ENCODE results near the gene NEIL3.

DNA sequence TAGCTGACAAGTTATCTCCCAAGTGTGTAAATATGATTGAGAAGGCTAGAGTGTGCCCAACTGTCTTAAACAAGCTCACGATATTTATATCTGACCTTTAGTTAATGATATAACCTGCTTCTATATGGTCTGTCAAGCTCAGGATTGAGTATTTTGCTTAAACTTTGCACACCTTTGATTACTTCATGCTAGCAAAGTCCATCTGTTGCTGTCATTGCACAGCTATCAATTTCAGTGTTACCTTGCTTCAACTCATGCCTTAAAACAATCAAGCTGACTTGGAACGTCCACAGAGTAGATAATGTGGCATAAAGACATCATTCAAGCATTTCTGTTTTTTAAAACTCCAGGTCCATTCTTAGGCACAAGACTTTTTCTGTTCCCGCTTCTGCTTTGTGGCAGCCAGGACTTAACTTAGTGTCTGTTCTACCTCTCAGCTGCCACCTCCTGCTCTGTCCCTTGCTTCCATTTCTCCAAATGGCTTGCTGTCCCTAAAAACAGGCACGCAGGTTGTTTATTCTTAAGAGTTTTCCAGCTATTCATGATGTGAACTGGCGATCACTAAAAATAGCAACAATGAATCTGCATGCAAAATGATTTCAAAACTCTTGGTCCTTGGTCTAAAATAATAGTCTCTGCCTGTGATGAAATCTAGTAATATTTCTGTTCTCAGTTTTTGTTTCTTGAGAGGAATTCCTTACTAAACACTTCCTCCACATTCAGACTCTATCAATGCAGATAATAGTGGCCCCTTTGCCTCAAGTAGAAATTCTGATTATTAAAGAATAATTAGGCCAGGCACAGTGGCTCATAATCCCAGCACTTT lies 16.3 kb upstream of the NEIL3 start:
- no peak for TF ChIP-seq POLR2AphosphoS5 (IDR thresholded peaks at IDR 0.05)
- TF ChIP-seq, protein P1, sequence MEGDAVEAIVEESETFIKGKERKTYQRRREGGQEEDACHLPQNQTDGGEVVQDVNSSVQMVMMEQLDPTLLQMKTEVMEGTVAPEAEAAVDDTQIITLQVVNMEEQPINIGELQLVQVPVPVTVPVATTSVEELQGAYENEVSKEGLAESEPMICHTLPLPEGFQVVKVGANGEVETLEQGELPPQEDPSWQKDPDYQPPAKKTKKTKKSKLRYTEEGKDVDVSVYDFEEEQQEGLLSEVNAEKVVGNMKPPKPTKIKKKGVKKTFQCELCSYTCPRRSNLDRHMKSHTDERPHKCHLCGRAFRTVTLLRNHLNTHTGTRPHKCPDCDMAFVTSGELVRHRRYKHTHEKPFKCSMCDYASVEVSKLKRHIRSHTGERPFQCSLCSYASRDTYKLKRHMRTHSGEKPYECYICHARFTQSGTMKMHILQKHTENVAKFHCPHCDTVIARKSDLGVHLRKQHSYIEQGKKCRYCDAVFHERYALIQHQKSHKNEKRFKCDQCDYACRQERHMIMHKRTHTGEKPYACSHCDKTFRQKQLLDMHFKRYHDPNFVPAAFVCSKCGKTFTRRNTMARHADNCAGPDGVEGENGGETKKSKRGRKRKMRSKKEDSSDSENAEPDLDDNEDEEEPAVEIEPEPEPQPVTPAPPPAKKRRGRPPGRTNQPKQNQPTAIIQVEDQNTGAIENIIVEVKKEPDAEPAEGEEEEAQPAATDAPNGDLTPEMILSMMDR (IDR thresholded peaks at IDR 0.05) = no peak
- TF ChIP-seq POLR2A (IDR thresholded peaks at IDR 0.05) = no peak
- no peak for TF ChIP-seq EP300 (IDR thresholded peaks at IDR 0.05)
